ENCODE measurements around the gene MAPRE3.

MAPRE3 gene

GRCh38 chr2:26950246-26950645 lies 20.2 kb upstream of the MAPRE3 start:
- DNase-seq (ENCODE audit: low read depth), result no peak

DNA sequence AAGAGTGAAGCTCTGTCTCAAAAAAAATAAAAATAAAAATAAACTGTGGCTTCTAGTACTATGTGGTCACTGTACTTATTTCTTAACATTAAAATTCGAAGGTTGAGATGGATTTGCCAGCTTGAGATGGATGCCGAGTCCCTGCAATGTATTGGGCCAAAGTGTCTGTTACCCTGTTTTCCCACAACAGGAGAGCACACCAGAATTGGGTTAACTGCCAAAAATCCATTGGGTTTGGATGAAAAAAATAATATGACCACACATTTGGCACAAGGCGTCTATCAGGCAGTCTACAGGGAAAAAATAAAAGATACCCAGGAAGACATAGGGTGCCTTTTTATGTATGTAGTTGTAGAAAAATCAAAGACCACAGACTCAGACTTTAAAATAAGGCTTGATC lies 19.2 kb upstream of the MAPRE3 start:
- DNase-seq (ENCODE audit: low read depth), result no peak

DNA sequence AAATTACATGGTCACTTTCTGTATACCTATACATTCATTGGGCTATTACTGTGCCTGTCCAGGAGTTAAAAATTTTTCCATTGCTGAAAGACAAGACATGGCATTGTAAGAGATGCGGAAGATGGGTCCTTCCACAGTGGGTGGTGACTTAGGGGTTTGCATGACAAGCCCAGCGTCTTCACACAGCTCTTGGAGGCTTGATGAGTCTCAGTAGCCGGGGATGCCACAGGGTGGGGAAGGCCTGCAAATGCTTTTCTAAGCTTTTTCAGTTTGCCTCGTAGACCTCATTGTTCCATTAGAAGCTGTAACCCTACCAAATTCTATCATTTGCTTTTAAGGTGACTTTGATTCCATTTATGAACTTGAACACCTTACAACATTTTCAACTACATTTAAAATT lies 18.1 kb upstream of the MAPRE3 start:
- DNase-seq (ENCODE audit: low read depth), result no peak

GRCh38 chr2:26954135-26954534 lies 16.3 kb upstream of the MAPRE3 start:
- DNase-seq (ENCODE audit: low read depth), result no peak

- DNase-seq (ENCODE audit: low read depth), result no peak
Observed at GRCh38 chr2:26957041-26957440, 13.4 kb upstream of the MAPRE3 start.

GRCh38 chr2:26957534-26957933 lies 12.9 kb upstream of the MAPRE3 start:
- DNase-seq (ENCODE audit: low read depth), result no peak

GRCh38 chr2:26959331-26959730 lies 11.1 kb upstream of the MAPRE3 start:
- no peak for DNase-seq (ENCODE audit: low read depth)

GRCh38 chr2:26964446-26965130 lies 5.8 kb upstream of the MAPRE3 start:
- DNase-seq (ENCODE audit: low read depth), result no peak

DNA sequence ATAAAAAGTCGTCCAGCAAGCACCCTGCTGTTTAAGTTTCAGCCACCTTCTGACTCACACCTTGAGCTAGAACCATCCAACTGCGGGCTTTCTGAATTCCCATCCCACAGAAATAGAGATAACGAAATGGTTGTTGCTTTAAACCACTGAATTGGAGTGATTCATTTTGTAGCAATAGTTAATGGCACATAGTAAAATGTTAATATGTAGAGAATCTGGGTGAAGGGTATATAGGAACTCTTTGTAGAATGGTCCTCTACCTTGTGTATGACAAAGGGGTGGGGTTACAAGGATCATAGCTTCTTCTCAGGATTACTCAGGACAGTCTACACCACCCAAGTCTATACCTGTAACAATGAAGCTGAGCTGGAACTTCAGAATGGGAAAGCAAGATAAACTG lies 2.4 kb upstream of the MAPRE3 start:
- no peak for DNase-seq (ENCODE audit: low read depth)

DNA sequence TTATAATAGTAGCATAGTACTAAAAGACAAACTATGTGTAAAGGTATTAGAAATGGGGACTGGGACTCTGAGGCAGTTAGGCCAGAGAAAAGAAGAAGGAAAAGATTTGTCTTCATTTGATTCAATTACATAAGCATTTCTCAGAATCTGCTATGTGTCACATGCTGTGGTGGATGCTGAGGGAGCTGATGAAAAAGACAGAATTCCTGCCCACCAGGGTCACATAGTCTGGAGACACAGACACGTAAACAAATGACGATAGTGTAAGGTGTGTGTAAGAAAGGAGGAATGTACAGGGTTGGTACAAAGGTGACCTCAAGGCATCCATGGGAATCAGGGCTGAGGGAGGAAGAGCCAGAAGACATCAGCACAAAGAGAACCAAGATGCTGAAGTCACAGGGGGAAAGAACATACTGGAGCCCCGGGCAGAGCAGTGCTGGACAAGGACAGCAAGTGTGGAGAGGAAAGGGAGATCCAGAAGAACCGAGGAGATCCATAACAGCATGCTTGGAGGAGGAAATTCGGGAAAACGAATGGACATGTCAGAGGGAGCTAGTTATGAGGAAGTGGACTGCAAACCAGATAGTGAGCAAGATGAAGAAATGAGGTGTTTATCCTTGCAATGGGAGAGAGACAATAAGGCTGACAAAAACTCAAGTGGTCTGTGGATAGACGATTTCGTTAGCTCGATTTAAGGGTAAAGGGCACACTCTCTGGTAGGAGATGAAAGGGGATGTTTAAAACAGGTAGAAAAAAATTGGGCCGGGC lies 1.2 kb upstream of the MAPRE3 start:
- DNase-seq (ENCODE audit: low read depth), result no peak

DNA sequence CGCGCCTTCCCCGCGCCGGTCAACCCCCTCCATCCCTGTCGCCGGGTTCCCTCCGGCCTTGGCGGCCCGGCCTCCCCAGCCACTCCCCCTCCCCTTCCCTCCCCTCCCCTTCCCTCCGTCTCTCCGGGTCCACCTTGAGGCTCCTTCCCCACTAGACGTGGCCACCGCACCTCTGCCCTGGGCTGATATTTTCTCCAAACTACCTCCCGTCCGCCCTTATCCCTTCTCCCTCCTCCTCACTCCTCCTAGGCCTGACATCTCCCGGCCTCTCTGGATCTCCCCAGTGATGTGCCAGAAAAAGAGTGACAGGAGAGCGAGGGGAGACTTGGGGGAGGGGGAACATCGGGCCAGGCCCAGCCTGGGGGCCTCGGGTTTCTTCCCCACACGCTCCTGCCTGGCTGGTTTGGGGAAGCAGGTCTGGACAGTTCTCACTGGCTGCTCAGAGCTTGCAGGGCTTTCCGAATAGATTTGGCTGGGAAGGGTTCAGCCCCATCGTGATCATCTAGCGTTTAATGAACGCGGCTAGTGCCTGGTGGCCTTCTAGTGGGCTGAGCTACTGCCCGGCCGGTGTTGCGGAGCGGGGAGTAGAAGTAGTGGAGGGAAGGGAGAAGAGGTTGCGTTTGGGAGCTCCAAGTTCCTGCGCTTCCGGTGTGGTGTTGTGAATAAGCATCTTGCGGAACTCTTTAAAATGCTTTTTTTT lies 641 bp downstream of the MAPRE3 start:
- no peak for DNase-seq (ENCODE audit: low read depth)

DNA sequence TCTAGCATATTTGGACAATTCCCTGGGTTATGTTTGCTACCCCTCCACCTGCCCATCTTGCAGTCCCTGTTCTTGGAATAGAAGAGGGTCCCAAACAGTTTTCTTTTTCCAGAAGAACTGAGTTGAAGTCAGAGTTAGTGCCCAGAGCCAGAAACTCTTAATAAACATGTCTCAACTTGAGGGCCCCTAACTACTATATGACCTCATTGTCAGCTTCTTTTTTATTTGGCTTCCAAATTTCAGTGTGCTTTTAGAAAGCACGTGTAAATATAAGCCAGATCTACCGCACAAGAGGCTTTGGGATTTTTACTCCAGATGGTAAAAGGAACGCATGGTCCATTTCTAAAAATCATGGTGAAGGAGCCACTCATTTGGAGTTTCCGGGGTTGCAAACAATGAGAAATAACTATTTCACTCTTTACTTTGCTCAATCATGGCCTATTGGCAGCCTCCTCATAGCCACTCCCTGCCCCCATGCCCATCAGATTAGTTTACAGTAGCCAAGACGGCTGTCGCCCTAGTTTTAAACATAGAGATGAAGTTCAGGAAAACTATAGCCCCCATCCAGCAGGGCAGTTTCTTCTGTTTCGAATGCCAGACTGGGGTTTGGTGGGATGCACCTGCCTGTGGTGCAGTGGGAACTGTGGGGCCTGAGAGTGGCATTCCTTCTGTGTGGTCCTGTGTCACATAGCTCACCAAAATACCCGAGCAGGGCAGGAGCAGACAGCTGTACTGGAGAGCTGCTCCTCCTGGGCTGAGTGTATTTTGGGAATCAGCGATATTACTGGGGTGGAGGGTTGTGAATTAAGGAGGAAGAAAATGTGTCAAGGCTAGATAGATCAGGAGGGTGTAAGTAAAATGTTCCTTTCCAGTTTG lies 1.7 kb downstream of the MAPRE3 start:
- no peak for DNase-seq (ENCODE audit: low read depth)

GRCh38 chr2:26974352-26974751 lies 3.9 kb downstream of the MAPRE3 start:
- no peak for DNase-seq (ENCODE audit: low read depth)

DNA sequence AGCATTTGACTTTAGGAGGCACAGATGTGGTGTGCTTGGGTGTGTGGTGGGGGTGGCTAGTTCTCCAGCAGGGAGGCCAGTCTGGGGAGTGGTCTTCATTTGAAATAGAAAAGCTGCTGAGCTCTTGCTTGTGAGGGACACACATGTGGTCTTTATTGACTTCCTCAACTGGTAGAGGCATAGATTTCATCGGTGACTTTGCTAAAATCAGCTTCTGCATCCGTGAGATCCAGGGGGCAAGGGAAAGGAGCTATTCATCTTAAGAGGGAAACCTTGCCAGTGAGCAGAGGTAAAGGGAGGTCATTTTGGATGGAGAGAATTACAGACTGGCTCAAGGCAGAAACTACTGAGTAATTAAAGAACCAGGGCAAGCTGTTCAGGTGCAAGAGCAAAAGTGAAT lies 4.7 kb downstream of the MAPRE3 start:
- no peak for DNase-seq (ENCODE audit: low read depth)

- DNase-seq (ENCODE audit: low read depth), result no peak
Observed at GRCh38 chr2:26975656-26976055, 5.2 kb downstream of the MAPRE3 start.

GRCh38 chr2:26976237-26976636 lies 5.8 kb downstream of the MAPRE3 start:
- DNase-seq (ENCODE audit: low read depth), result no peak

DNA sequence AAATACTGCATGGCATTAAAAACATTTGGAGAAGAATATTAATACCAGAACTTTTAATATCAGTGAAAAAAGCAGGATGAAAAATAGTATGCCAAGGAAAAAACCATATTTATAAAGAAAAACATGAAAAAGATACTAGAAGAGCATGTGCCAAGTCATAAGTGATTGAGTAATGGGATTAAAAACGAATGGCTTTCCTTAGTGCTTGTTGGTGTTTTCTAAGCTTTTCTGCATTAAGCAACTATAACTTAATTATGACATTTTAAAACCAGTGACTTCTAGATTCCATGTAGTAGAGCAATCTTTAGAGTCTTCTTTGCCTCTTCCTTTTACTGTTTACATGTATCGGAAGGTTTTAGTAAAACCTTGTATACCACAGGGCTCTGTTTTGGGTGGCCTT lies 6.6 kb downstream of the MAPRE3 start:
- DNase-seq (ENCODE audit: low read depth), result no peak

GRCh38 chr2:26978061-26978596 lies 7.7 kb downstream of the MAPRE3 start:
- DNase-seq (ENCODE audit: low read depth), result no peak

DNA sequence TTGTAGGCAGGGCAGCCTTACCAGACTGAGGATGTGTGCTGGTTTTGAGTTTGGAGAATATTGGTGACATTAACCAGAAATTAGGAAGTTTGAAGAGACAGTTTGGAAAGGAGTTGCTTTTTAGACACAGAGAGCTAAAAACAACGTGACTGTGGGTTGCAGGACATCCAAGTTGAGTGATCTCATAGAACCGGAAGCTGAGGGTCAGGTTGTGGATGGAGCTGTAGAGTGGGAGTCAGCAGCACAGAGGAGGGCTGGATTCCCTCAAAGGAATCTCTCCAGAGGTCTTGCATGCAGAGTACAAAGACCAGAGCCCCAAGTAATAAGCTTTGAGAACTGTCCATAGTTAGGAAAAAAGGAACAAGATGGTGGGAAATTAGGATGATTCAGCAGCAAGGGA lies 9.3 kb downstream of the MAPRE3 start:
- no peak for DNase-seq (ENCODE audit: low read depth)

- no peak for DNase-seq (ENCODE audit: low read depth)
Observed at GRCh38 chr2:26980971-26981370, 10.5 kb downstream of the MAPRE3 start.

DNA sequence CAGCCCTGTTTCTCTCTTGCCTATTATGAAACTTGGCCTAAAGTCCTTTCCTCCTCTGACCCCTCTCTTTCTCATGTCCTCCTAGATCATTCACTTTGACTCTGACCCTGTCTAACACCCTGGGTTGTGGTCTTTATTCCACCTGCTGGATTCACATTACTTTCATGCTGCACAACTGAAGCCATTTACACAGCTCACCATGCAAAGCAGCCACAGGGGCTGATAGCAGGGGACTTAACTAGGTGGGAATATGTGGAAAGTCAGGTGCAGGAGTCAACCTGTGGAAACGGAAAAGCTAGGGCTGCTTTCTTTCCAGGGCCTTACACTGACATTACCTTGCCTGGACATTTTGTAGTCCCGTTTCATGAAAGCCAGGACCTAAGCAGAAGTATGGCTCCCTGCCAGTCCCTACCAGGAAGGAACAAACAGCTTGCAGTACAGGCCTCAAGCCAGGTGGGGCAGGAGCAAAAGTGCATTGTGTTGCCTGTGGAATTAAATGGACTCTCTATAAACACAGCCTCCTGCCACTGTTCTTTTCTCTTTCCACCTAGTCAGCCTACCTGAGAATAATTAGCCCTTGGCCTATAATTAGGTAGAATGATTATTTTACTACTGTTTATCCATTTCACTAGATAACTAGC lies 11.8 kb downstream of the MAPRE3 start:
- no peak for DNase-seq (ENCODE audit: low read depth)

Measured in fibroblast of the conjunctiva (primary cell).